HG03469 (cell line): ENCODE measurements around the gene RPP21.

Source experiments
- ATAC-seq: cut with Tn5 transposase; IDR thresholded peaks from one replicate; pipeline ENCODE4 v1.9.1; 2021; ENCODE audit warnings: mild to moderate bottlenecking, moderate library complexity, moderate number of reproducible peaks; ENCODE audit not compliant: unreplicated experiment

Gene RPP21

GRCh38 chr6:30344868-30345671, at the start of gene RPP21:
Gene RPP21 (plus strand): TSS chr6:30345156. CDS start chr6:30345172, 16 bp downstream.
- ATAC-seq, result peak; percentile 65

GRCh38 chr6:30295837-30296236, 49.1 kb upstream of the RPP21 start:
- ATAC-seq, result no peak

- ATAC-seq, result no peak
Observed at GRCh38 chr6:30304002-30304401, 41.0 kb upstream of the RPP21 start.

- no peak for ATAC-seq
Observed at GRCh38 chr6:30311101-30311500, 33.9 kb upstream of the RPP21 start.

GRCh38 chr6:30311671-30312070, 33.3 kb upstream of the RPP21 start:
- no peak for ATAC-seq

- ATAC-seq, result no peak
Observed at GRCh38 chr6:30312266-30312665, 32.7 kb upstream of the RPP21 start.

- ATAC-seq, result no peak
Observed at GRCh38 chr6:30312676-30313321, 32.2 kb upstream of the RPP21 start.

GRCh38 chr6:30315156-30315555, 29.8 kb upstream of the RPP21 start:
- no peak for ATAC-seq

- no peak for ATAC-seq
Observed at GRCh38 chr6:30317913-30318589, 26.9 kb upstream of the RPP21 start.

GRCh38 chr6:30319146-30319835, 25.7 kb upstream of the RPP21 start:
- no peak for ATAC-seq

GRCh38 chr6:30321692-30322388, 23.1 kb upstream of the RPP21 start:
- no peak for ATAC-seq

- ATAC-seq, result no peak
Observed at GRCh38 chr6:30322527-30323501, 22.1 kb upstream of the RPP21 start.

- no peak for ATAC-seq
Observed at GRCh38 chr6:30323806-30324205, 21.1 kb upstream of the RPP21 start.

GRCh38 chr6:30325150-30325872, 19.6 kb upstream of the RPP21 start:
- ATAC-seq, result no peak

GRCh38 chr6:30325873-30326525, 19.0 kb upstream of the RPP21 start:
- no peak for ATAC-seq

GRCh38 chr6:30326526-30327231, 18.3 kb upstream of the RPP21 start, which contains the start of gene TRIM39:
Gene TRIM39 (plus strand): TSS chr6:30326927. CDS start chr6:30329318, 2,391 bp downstream.
- ATAC-seq, result peak; percentile 43

- no peak for ATAC-seq
Observed at GRCh38 chr6:30327232-30327746, 17.7 kb upstream of the RPP21 start.
